MM.1S (cell line): ENCODE measurements around the gene ZCCHC12.

Experiments
- DNase-seq: peaks from one replicate; pipeline ENCODE4 v3.0.0-alpha.2; 2015
- H2AFZ ChIP-seq: fragments of 300-600 bp; sonication (generic); 2 replicates; pipeline ENCODE4 v1.6.0; 2016; ENCODE audit warnings: antibody characterized with exemption, low read length
- H3F3A ChIP-seq: fragments of 300-600 bp; sonication (generic); 2 replicates; pipeline ENCODE4 v1.6.1; 2016; ENCODE audit warnings: mild to moderate bottlenecking, antibody characterized with exemption, low read length, moderate library complexity, mixed read lengths; ENCODE audit not compliant: insufficient read depth
- H3K27ac ChIP-seq: fragments of 300-600 bp; sonication (generic); 2 replicates; pipeline ENCODE4 v1.5.1; 2016; ENCODE audit warnings: mild to moderate bottlenecking, low read length
- H3K27me3 ChIP-seq: fragments of 300-600 bp; sonication (generic); replicated peaks from 2 replicates; pipeline ENCODE4 v1.6.0; 2016; ENCODE audit warnings: low read length; ENCODE audit not compliant: insufficient read depth
- H3K36me3 ChIP-seq: fragments of 300-600 bp; sonication (generic); replicated peaks from 2 replicates; pipeline ENCODE4 v1.6.1; 2016; ENCODE audit warnings: mild to moderate bottlenecking, low read length, mixed read lengths; ENCODE audit not compliant: insufficient read depth
- H3K4me1 ChIP-seq: fragments of 300-600 bp; sonication (generic); 2 replicates; pipeline ENCODE4 v1.6.1; 2016; ENCODE audit warnings: low read length, mixed read lengths
- H3K4me2 ChIP-seq: fragments of 300-600 bp; sonication (generic); 2 replicates; pipeline ENCODE4 v1.6.0; 2016; ENCODE audit warnings: low read depth, low read length
- H3K4me3 ChIP-seq: fragments of 300-600 bp; sonication (generic); 2 replicates; pipeline ENCODE4 v1.5.1; 2016; ENCODE audit warnings: low read length, mixed read lengths
- H3K79me2 ChIP-seq: fragments of 300-600 bp; sonication (generic); 2 replicates; pipeline ENCODE4 v1.6.1; 2016; ENCODE audit warnings: mixed run types, low read length, mixed read lengths
- H3K9ac ChIP-seq: fragments of 300-600 bp; sonication (generic); 2 replicates; pipeline ENCODE4 v1.6.1; 2016; ENCODE audit warnings: low read length, mixed read lengths
- H3K9me2 ChIP-seq: fragments of 300-600 bp; sonication (generic); replicated peaks from 2 replicates; pipeline ENCODE4 v1.6.1; 2016; ENCODE audit warnings: mild to moderate bottlenecking, low read length, mixed read lengths; ENCODE audit not compliant: insufficient read depth
- H3K9me3 ChIP-seq: fragments of 300-600 bp; sonication (generic); replicated peaks from 2 replicates; pipeline ENCODE4 v1.6.1; 2016; ENCODE audit warnings: mild to moderate bottlenecking, low read length, mixed read lengths; ENCODE audit not compliant: insufficient read depth
- H4K20me1 ChIP-seq: fragments of 300-600 bp; sonication (generic); 2 replicates; pipeline ENCODE4 v1.6.1; 2016; ENCODE audit warnings: mild to moderate bottlenecking, low read length, moderate library complexity, mixed read lengths; ENCODE audit not compliant: insufficient read depth
- CTCF ChIP-seq: fragments of 300-600 bp; sonication (generic); IDR thresholded peaks from 2 replicates; pipeline ENCODE4 v1.5.1; 2016; ENCODE audit warnings: antibody characterized with exemption, low read length, mixed read lengths
- EZH2 ChIP-seq: fragments of 300-600 bp; sonication (generic); optimal IDR thresholded peaks from 2 replicates; pipeline ENCODE3; 2017; ENCODE audit warnings: low read depth, mild to moderate bottlenecking, antibody characterized with exemption, low read length, mixed read lengths
- EZH2phosphoT487 ChIP-seq: fragments of 300-600 bp; sonication (generic); IDR thresholded peaks from 2 replicates; pipeline ENCODE4 v1.6.1; 2018; ENCODE audit warnings: antibody characterized with exemption, low read length

ZCCHC12 gene

GRCh38 chrX:118862091-118862490, 38.5 kb downstream of the ZCCHC12 start:
- H3K9me2 ChIP-seq: no peaks in the 10 kb centered on the region
- H2AFZ ChIP-seq: no peak overlapping the region
- H3K27me3 ChIP-seq: no peaks in the 10 kb centered on the region
- no peak overlapping the region for H3K4me3 ChIP-seq
- H3F3A ChIP-seq: no peaks in the 10 kb centered on the region
- H3K9me3 ChIP-seq: no peaks in the 10 kb centered on the region
- DNase-seq: no peak
- no peak overlapping the region for H3K27ac ChIP-seq
- H3K36me3 ChIP-seq: no peaks in the 10 kb centered on the region
- no peak overlapping the region for H3K9ac ChIP-seq
- no peaks in the 10 kb centered on the region for H3K79me2 ChIP-seq
- no peaks in the 10 kb centered on the region for H4K20me1 ChIP-seq
- no peak overlapping the region for H3K4me2 ChIP-seq
- TF ChIP-seq EZH2phosphoT487: no peak
- TF ChIP-seq CTCF: no peak
- TF ChIP-seq EZH2: no peak
- no peaks in the 10 kb centered on the region for H3K4me1 ChIP-seq

- Histone ChIP-seq H4K20me1 (no peaks in the 10 kb centered on the region), H3K79me2 (no peaks in the 10 kb centered on the region), H2AFZ (no peak overlapping the region), H3K4me3 (no peak overlapping the region), H3K4me2 (no peak overlapping the region), H3K9me2 (no peaks in the 10 kb centered on the region), H3K27ac (no peak overlapping the region), H3F3A (no peaks in the 10 kb centered on the region), H3K27me3 (no peaks in the 10 kb centered on the region), H3K9ac (no peak overlapping the region), H3K9me3 (no peaks in the 10 kb centered on the region), H3K36me3 (no peaks in the 10 kb centered on the region), H3K4me1 (no peaks in the 10 kb centered on the region)
- DNase-seq: no peak
- no peak for TF ChIP-seq EZH2phosphoT487
- TF ChIP-seq EZH2: no peak
- TF ChIP-seq CTCF: no peak
Measured at GRCh38 chrX:118862979-118863378, 39.4 kb downstream of the ZCCHC12 start.

GRCh38 chrX:118864063-118864635, 40.5 kb downstream of the ZCCHC12 start:
- no peak for TF ChIP-seq EZH2phosphoT487
- H3K9me2 ChIP-seq: no peaks in the 10 kb centered on the region
- no peaks in the 10 kb centered on the region for H3F3A ChIP-seq
- H3K9me3 ChIP-seq: no peaks in the 10 kb centered on the region
- no peak overlapping the region for H3K4me2 ChIP-seq
- H3K9ac ChIP-seq: no peak overlapping the region
- H3K79me2 ChIP-seq: no peaks in the 10 kb centered on the region
- H3K4me1 ChIP-seq: no peaks in the 10 kb centered on the region
- no peak overlapping the region for H2AFZ ChIP-seq
- H3K27ac ChIP-seq: no peak overlapping the region
- H3K27me3 ChIP-seq: no peaks in the 10 kb centered on the region
- no peak for DNase-seq
- H4K20me1 ChIP-seq: no peaks in the 10 kb centered on the region
- no peak overlapping the region for H3K4me3 ChIP-seq
- no peaks in the 10 kb centered on the region for H3K36me3 ChIP-seq

GRCh38 chrX:118865231-118865630, 41.6 kb downstream of the ZCCHC12 start:
- Histone ChIP-seq H3K36me3 (no peaks in the 10 kb centered on the region), H3F3A (no peaks in the 10 kb centered on the region), H3K4me2 (no peak overlapping the region), H3K4me1 (no peaks in the 10 kb centered on the region), H3K27me3 (no peaks in the 10 kb centered on the region), H2AFZ (no peak overlapping the region), H4K20me1 (no peaks in the 10 kb centered on the region), H3K79me2 (no peaks in the 10 kb centered on the region), H3K4me3 (no peak overlapping the region), H3K9me2 (no peaks in the 10 kb centered on the region), H3K9me3 (no peaks in the 10 kb centered on the region), H3K9ac (no peak overlapping the region), H3K27ac (no peak overlapping the region)
- TF ChIP-seq EZH2: no peak
- no peak for DNase-seq
